ENCODE data around the gene OR1A1.
"Not testable (repeated sequence)": the region's sequence is repeated elsewhere in the genome, so short reads cannot be mapped to it uniquely, and the experiment has no call there.

DNA sequence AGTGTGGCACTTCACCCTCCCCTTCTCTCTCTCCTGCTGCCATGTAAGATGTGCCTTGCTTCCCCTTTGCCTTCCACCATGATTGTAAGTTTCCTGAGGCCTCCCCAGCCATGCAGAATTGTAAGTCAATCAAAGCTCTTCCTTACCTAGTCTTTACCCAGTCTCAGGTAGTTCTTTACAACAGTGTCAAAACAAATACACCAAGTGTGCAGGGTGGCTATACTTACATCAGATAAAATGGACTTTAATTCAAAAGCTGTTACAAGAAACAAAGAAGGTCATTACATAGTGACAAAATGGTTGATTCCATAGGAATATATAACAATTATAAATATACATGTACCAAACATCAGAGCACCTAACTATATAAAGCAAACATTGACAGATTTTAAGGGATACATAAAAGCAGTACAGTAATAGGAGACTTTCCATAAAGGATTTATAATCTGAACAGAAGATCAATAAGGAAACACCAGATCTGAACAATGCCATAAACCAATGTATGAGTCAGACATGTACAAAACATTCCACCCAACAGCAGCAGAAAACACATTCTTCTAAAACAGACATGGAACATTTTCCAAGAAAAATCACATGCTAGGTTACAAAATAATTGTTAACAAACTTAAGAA, 17.4 kb downstream of the OR1A1 start:
- TF ChIP-seq, protein P1, sequence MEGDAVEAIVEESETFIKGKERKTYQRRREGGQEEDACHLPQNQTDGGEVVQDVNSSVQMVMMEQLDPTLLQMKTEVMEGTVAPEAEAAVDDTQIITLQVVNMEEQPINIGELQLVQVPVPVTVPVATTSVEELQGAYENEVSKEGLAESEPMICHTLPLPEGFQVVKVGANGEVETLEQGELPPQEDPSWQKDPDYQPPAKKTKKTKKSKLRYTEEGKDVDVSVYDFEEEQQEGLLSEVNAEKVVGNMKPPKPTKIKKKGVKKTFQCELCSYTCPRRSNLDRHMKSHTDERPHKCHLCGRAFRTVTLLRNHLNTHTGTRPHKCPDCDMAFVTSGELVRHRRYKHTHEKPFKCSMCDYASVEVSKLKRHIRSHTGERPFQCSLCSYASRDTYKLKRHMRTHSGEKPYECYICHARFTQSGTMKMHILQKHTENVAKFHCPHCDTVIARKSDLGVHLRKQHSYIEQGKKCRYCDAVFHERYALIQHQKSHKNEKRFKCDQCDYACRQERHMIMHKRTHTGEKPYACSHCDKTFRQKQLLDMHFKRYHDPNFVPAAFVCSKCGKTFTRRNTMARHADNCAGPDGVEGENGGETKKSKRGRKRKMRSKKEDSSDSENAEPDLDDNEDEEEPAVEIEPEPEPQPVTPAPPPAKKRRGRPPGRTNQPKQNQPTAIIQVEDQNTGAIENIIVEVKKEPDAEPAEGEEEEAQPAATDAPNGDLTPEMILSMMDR (IDR thresholded peaks at IDR 0.05; ENCODE audit: insufficient read depth, low read length, poor library complexity, severe bottlenecking): not testable (repeated sequence)
- not testable (repeated sequence) for TF ChIP-seq EZH2phosphoT487 (conservative IDR thresholded peaks at IDR 0.05; ENCODE audit: low read length)

All from SU-DHL-6 (cell line).